SW480 (cell line): ENCODE measurements around the gene PPP2R2C.

Experiments used
- DNase-seq: peaks from one replicate; pipeline ENCODE4 v3.0.0-alpha.2; 2016; ENCODE audit warnings: low spot score

The PPP2R2C gene

GRCh38 chr4:6364146-6364545 lies 108.3 kb downstream of the PPP2R2C start:
- no peak for DNase-seq

GRCh38 chr4:6362896-6363295 lies 109.5 kb downstream of the PPP2R2C start:
- no peak for DNase-seq

GRCh38 chr4:6362243-6362885 lies 110.0 kb downstream of the PPP2R2C start:
- no peak for DNase-seq

- DNase-seq, result no peak
Observed at GRCh38 chr4:6361076-6361784, 111.2 kb downstream of the PPP2R2C start.

GRCh38 chr4:6360385-6360784 lies 112.0 kb downstream of the PPP2R2C start:
- DNase-seq, result no peak

GRCh38 chr4:6359536-6360308 lies 112.7 kb downstream of the PPP2R2C start:
- DNase-seq, result peak; percentile 48

GRCh38 chr4:6357476-6357875 lies 114.9 kb downstream of the PPP2R2C start:
- no peak for DNase-seq

GRCh38 chr4:6356076-6356560 lies 116.3 kb downstream of the PPP2R2C start:
- DNase-seq, result no peak

- no peak for DNase-seq
Observed at GRCh38 chr4:6355052-6355451, 117.4 kb downstream of the PPP2R2C start.

GRCh38 chr4:6354626-6355025 lies 117.8 kb downstream of the PPP2R2C start:
- DNase-seq, result no peak

- DNase-seq, result no peak
Observed at GRCh38 chr4:6354119-6354518, 118.3 kb downstream of the PPP2R2C start.

GRCh38 chr4:6352031-6352692 lies 120.3 kb downstream of the PPP2R2C start:
- no peak for DNase-seq

GRCh38 chr4:6351246-6352000 lies 121.0 kb downstream of the PPP2R2C start:
- no peak for DNase-seq

- no peak for DNase-seq
Observed at GRCh38 chr4:6350646-6351045, 121.8 kb downstream of the PPP2R2C start.

- no peak for DNase-seq
Observed at GRCh38 chr4:6349896-6350603, 122.4 kb downstream of the PPP2R2C start.

GRCh38 chr4:6348408-6348807 lies 124.0 kb downstream of the PPP2R2C start:
- no peak for DNase-seq

- DNase-seq, result no peak
Observed at GRCh38 chr4:6347511-6348045, 124.8 kb downstream of the PPP2R2C start.

- DNase-seq, result no peak
Observed at GRCh38 chr4:6346373-6347110, 125.9 kb downstream of the PPP2R2C start.

GRCh38 chr4:6345866-6346265 lies 126.5 kb downstream of the PPP2R2C start:
- no peak for DNase-seq
